K562 (cell line): ENCODE results near the gene NUP210. TPM values are rescaled to one million over a fixed set of nuclear protein-coding genes. Genes with fewer than 3 reads are reported as not detected.
A peak's percentile ranks its signal among the peaks of the same experiment; 100 is the strongest.

Experiments used
- CHD1 ChIP-seq: fragments of 200-600 bp; sonication (generic); IDR thresholded peaks from one replicate; pipeline ENCODE4 v1.6.1; 2012; ENCODE audit warnings: mild to moderate bottlenecking, moderate library complexity, low read length, inconsistent platforms
- E2F6 ChIP-seq, 2 experiments: IDR thresholded peaks; 2 replicates each; pipeline ENCODE4 v1.6.1; 2011; ENCODE audit warnings: borderline replicate concordance in 1 of 2, control low read depth in 1 of 2, low read depth in 1 of 2, low read length in 1 of 2, mild to moderate bottlenecking in 1 of 2, mixed read lengths in 1 of 2, moderate library complexity in 1 of 2; ENCODE audit not compliant: insufficient read depth in 1 of 2, insufficient read length in 1 of 2, poor library complexity in 1 of 2, severe bottlenecking in 1 of 2; ENCODE audit errors: extremely low read depth in 1 of 2
- FOS ChIP-seq: IDR thresholded peaks from 3 replicates; pipeline ENCODE4 v1.6.1; 2011; ENCODE audit not compliant: insufficient read length; ENCODE audit errors: extremely low read depth
- GMEB1 ChIP-seq: fragments of 250-450 bp; sonication (Bioruptor Pico); IDR thresholded peaks from 2 replicates; pipeline ENCODE4 v1.4.0; 2020; ENCODE audit warnings: mild to moderate bottlenecking
- GTF2F1 ChIP-seq: IDR thresholded peaks from 2 replicates; pipeline ENCODE4 v1.6.1; 2011; ENCODE audit warnings: low read depth, low read length, improper control_type of control experiment
- HDAC2 ChIP-seq: fragments of 450-650 bp; IDR thresholded peaks from 2 replicates; pipeline ENCODE4 v1.6.1; 2016; ENCODE audit warnings: mild to moderate bottlenecking
- JUN ChIP-seq, 2 experiments: sonication (generic) in 1 of 2; formaldehyde crosslinking in 1 of 2; IDR thresholded peaks; 2 replicates each; pipeline versions ENCODE4 v1.6.1 to v1.8.0; 2012 to 2022; ENCODE audit warnings: borderline replicate concordance in 2 of 2, mild to moderate bottlenecking in 2 of 2, improper control_type of control experiment in 1 of 2, low read depth in 1 of 2, low read length in 1 of 2, missing genetic modification reagents in 1 of 2
- KAT7 ChIP-seq: sonication (generic); formaldehyde crosslinking; IDR thresholded peaks from 2 replicates; pipeline ENCODE4 v1.8.0; 2022; ENCODE audit warnings: missing genetic modification reagents, mild to moderate bottlenecking, borderline replicate concordance
- NRF1 ChIP-seq, 2 experiments: fragments of 450-650 bp; IDR thresholded peaks in 1 of 2; conservative IDR thresholded peaks in 1 of 2; 2 replicates each; pipeline ENCODE4 v1.6.1; 2014; ENCODE audit warnings: mild to moderate bottlenecking in 2 of 2
- POLR2B ChIP-seq: fragments of 450-650 bp; IDR thresholded peaks from 2 replicates; pipeline ENCODE4 v1.6.1; 2018; ENCODE audit warnings: low read depth; ENCODE audit not compliant: partially characterized antibody
- PTBP1 ChIP-seq: fragments of 200-400 bp; formaldehyde crosslinking; IDR thresholded peaks from 2 replicates; pipeline ENCODE4 v1.6.1; 2017; ENCODE audit warnings: low read depth, low read length
- RB1 ChIP-seq: fragments of 450-650 bp; IDR thresholded peaks from 2 replicates; pipeline ENCODE4 v1.6.1; 2017; ENCODE audit warnings: low read depth, mild to moderate bottlenecking
- RBM25 ChIP-seq: fragments of 200-400 bp; formaldehyde crosslinking; IDR thresholded peaks from 2 replicates; pipeline ENCODE4 v1.6.1; 2018; ENCODE audit warnings: low read length, low read depth, moderate library complexity; ENCODE audit not compliant: severe bottlenecking
- SIX5 ChIP-seq, 2 experiments: IDR thresholded peaks; 2 replicates each; pipeline ENCODE4 v1.6.1; 2011; ENCODE audit warnings: low read length in 2 of 2, borderline replicate concordance in 1 of 2, low read depth in 1 of 2, mild to moderate bottlenecking in 1 of 2, moderate library complexity in 1 of 2; ENCODE audit not compliant: insufficient read depth in 1 of 2
- TBP ChIP-seq: optimal IDR thresholded peaks from 2 replicates; pipeline ENCODE3; 2011; ENCODE audit warnings: low read depth, low read length, improper control_type of control experiment
- XRCC5 ChIP-seq: fragments of 200-400 bp; formaldehyde crosslinking; IDR thresholded peaks from 2 replicates; pipeline ENCODE4 v1.6.1; 2017; ENCODE audit warnings: low read depth, mild to moderate bottlenecking, low read length
- ZBTB26 ChIP-seq: fragments of 450-650 bp; formaldehyde crosslinking; IDR thresholded peaks from 2 replicates; pipeline ENCODE4 v1.4.0; 2022; ENCODE audit warnings: missing genetic modification characterization
- ZBTB7A ChIP-seq: IDR thresholded peaks from 2 replicates; pipeline ENCODE4 v1.6.1; 2011; ENCODE audit warnings: low read depth, mild to moderate bottlenecking, low read length, moderate library complexity, borderline replicate concordance; ENCODE audit not compliant: control insufficient read depth
- ZC3H11A ChIP-seq: IDR thresholded peaks from 2 replicates; pipeline ENCODE4 v1.6.1; 2012; ENCODE audit warnings: low read depth, low read length, improper control_type of control experiment
- ZNF121 ChIP-seq: sonication (generic); formaldehyde crosslinking; conservative IDR thresholded peaks from 2 replicates; pipeline ENCODE4 v1.8.0; 2022; ENCODE audit warnings: missing genetic modification reagents
- ZNF232 ChIP-seq: sonication (generic); formaldehyde crosslinking; IDR thresholded peaks from 2 replicates; pipeline ENCODE4 v1.8.0; 2022; ENCODE audit warnings: mild to moderate bottlenecking, missing genetic modification reagents
- ZNF695 ChIP-seq: fragments of 450-650 bp; formaldehyde crosslinking; IDR thresholded peaks from 2 replicates; pipeline ENCODE4 v1.4.0; 2020; ENCODE audit warnings: mild to moderate bottlenecking, moderate library complexity
- ZNF740 ChIP-seq, 3 experiments: fragments of 200-800 bp in 1 of 3; sonication (Bioruptor generic) in 1 of 3; sonication (generic) in 1 of 3; formaldehyde crosslinking in 1 of 3; IDR thresholded peaks; 2 replicates each; pipeline versions ENCODE4 v1.6.1 to v1.8.0; 2016 to 2022; ENCODE audit warnings: mild to moderate bottlenecking in 2 of 3, missing compliant biosample characterization in 2 of 3, missing genetic modification characterization in 2 of 3, missing genetic modification reagents in 1 of 3
- ZNF830 ChIP-seq: fragments of 250-450 bp; sonication (Bioruptor Pico); IDR thresholded peaks from 2 replicates; pipeline ENCODE4 v1.5.0; 2021; ENCODE audit warnings: mild to moderate bottlenecking
- polyA plus RNA-seq, 8 experiments: library from polyadenylated mRNA; depleted of rRNA in 4 of 8; stranded (reverse) in 5 of 8; unstranded in 3 of 8; fragments of >200 nt; fragmentation: Nextera tagmentation in 2 of 8; fragmentation: Illumina TruSeq in 1 of 8; extraction: Ambion mirVana in 2 of 8; extraction: Trizol in 1 of 8; gene quantifications; 2 replicates each; pipeline versions ENCODE4 v1.2.1 to v1.2.3, GENCODE V29; 2011 to 2014; ENCODE audit warnings: inconsistent platforms in 1 of 8, missing spikeins in 1 of 8
- total RNA-seq, 7 experiments: library from RNA; depleted of rRNA in 6 of 7; stranded (reverse); fragments of >200 nt in 6 of 7; fragmentation: Illumina TruSeq in 2 of 7; extraction: Trizol in 2 of 7; gene quantifications; 2 replicates each; pipeline versions ENCODE4 v1.2.1 to v1.2.3, GENCODE V29; 2011 to 2021; ENCODE audit warnings: low replicate concordance in 1 of 7

NUP210 gene
- total and polyA plus RNA-seq, 9 of the 15 experiments (the other 6 are each of a cell fraction or from before 2014, with no cell fraction given): 1.2 to 138 (median 44.0) TPM

- no peak for TF ChIP-seq JUN (IDR thresholded peaks at IDR 0.05; ENCODE audit: borderline replicate concordance, low read depth, low read length)
- no peak for TF ChIP-seq JUN (CRISPR knock-in tag; IDR thresholded peaks at IDR 0.05; ENCODE audit: borderline replicate concordance)
- no peak for TF ChIP-seq FOS
- no peak for TF ChIP-seq E2F6 (IDR thresholded peaks at IDR 0.05; ENCODE audit: borderline replicate concordance in 1 of 2, extremely low read depth in 1 of 2, insufficient read depth in 1 of 2, insufficient read length in 1 of 2, low read depth in 1 of 2, low read length in 1 of 2, poor library complexity in 1 of 2, severe bottlenecking in 1 of 2)
- no peak for TF ChIP-seq GMEB1 (CRISPR knock-in tag)
- no peak for TF ChIP-seq ZNF830 (CRISPR knock-in tag)
- TF ChIP-seq ZNF740 (CRISPR knock-in tag; IDR thresholded peaks at IDR 0.05): no peak
- TF ChIP-seq ZNF740 (tag; IDR thresholded peaks at IDR 0.05): no peak
- no peak for TF ChIP-seq POLR2B
- no peak for TF ChIP-seq ZBTB26 (CRISPR knock-in tag)
- TF ChIP-seq PTBP1: 0 out of 2 replicates have a peak, but pooled peaks have one; percentile 47
- TF ChIP-seq XRCC5: no peak
- TF ChIP-seq ZNF695 (CRISPR knock-in tag): no peak
- no peak for TF ChIP-seq RB1
- no peak for TF ChIP-seq NRF1 (conservative IDR thresholded peaks at IDR 0.05 in 1 of 2, IDR thresholded peaks at IDR 0.05 in 1 of 2)
- no peak for TF ChIP-seq GTF2F1
- no peak for TF ChIP-seq KAT7 (CRISPR knock-in tag)
- peak; percentile 69; the same call in 1 of the 2 replicates for TF ChIP-seq HDAC2
- TF ChIP-seq CHD1: no peak
- no peak for TF ChIP-seq TBP
- TF ChIP-seq ZNF232: no peak
- peak; percentile 89 for TF ChIP-seq RBM25
- TF ChIP-seq ZNF121 (CRISPR knock-in tag): no peak
- TF ChIP-seq SIX5 (IDR thresholded peaks at IDR 0.05; ENCODE audit: borderline replicate concordance in 1 of 2, insufficient read depth in 1 of 2, low read depth in 1 of 2, low read length in 2 of 2): no peak
- no peak for TF ChIP-seq ZC3H11A
- TF ChIP-seq ZBTB7A: no peak
Observed at GRCh38 chr3:13359916-13360315, 60.2 kb downstream of the NUP210 start (continued).
